Measurements from ENCODE around the gene RAB18.

DNA sequence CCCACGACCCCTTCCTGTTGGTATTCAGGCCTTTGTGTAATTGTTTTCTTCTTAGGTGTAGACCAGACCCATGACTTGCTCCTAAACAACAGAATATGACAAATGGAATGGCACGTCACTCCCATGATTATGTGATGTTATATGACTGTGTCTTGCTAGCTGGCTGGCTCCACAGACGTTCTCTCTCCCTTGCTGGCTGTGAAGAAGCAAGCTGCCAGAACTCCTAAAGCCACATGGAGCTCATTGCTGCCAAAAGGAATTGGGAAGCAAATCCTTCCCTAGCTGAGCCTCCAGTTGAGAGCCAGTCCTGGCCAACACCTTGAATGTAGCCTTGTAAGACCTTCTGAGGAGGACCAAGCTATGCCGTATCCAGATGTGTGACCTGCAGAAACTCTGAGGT is 74.2 kb downstream of the RAB18 start:
- TF ChIP-seq, protein P1, sequence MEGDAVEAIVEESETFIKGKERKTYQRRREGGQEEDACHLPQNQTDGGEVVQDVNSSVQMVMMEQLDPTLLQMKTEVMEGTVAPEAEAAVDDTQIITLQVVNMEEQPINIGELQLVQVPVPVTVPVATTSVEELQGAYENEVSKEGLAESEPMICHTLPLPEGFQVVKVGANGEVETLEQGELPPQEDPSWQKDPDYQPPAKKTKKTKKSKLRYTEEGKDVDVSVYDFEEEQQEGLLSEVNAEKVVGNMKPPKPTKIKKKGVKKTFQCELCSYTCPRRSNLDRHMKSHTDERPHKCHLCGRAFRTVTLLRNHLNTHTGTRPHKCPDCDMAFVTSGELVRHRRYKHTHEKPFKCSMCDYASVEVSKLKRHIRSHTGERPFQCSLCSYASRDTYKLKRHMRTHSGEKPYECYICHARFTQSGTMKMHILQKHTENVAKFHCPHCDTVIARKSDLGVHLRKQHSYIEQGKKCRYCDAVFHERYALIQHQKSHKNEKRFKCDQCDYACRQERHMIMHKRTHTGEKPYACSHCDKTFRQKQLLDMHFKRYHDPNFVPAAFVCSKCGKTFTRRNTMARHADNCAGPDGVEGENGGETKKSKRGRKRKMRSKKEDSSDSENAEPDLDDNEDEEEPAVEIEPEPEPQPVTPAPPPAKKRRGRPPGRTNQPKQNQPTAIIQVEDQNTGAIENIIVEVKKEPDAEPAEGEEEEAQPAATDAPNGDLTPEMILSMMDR (IDR thresholded peaks at IDR 0.05; ENCODE audit: low read depth, low read length), result no peak
- TF ChIP-seq MYC (IDR thresholded peaks at IDR 0.05; ENCODE audit: low read depth, low read length), result no peak
- TF ChIP-seq POLR2A (IDR thresholded peaks at IDR 0.05; ENCODE audit: extremely low read depth, insufficient read length), result no peak

Data from NB4 (cell line).